Measurements from ENCODE around the gene MXRA8.
A peak's percentile ranks its signal among the peaks of the same experiment; 100 is the strongest.

Gene MXRA8

GRCh38 chr1:1349256-1350012 is 8.9 kb downstream of the MXRA8 start, which contains the start of gene DVL1:
Gene DVL1 (minus strand): TSS chr1:1349418. CDS start chr1:1349065, 353 bp downstream.
- peak; percentile 94 for DNase-seq (ENCODE audit: low spot score)

- DNase-seq (ENCODE audit: low spot score): no peak
Observed at GRCh38 chr1:1348420-1349255, 9.7 kb downstream of the MXRA8 start.

- DNase-seq (ENCODE audit: low spot score): peak; percentile 43
Observed at GRCh38 chr1:1347663-1348419, 10.5 kb downstream of the MXRA8 start.

GRCh38 chr1:1347026-1347595 is 11.2 kb downstream of the MXRA8 start:
- DNase-seq (ENCODE audit: low spot score): no peak

GRCh38 chr1:1346501-1346890 is 11.9 kb downstream of the MXRA8 start:
- DNase-seq (ENCODE audit: low spot score): no peak

- no peak for DNase-seq (ENCODE audit: low spot score)
Observed at GRCh38 chr1:1345860-1346500, 12.4 kb downstream of the MXRA8 start.

GRCh38 chr1:1345384-1345783 is 13.0 kb downstream of the MXRA8 start:
- no peak for DNase-seq (ENCODE audit: low spot score)

- peak; percentile 58 for DNase-seq (ENCODE audit: low spot score)
Observed at GRCh38 chr1:1344655-1345361, 13.5 kb downstream of the MXRA8 start.

GRCh38 chr1:1343811-1344421 is 14.4 kb downstream of the MXRA8 start:
- no peak for DNase-seq (ENCODE audit: low spot score)

GRCh38 chr1:1342584-1343115 is 15.7 kb downstream of the MXRA8 start:
- no peak for DNase-seq (ENCODE audit: low spot score)

- DNase-seq (ENCODE audit: low spot score): no peak
Observed at GRCh38 chr1:1342061-1342562, 16.2 kb downstream of the MXRA8 start.

- no peak for DNase-seq (ENCODE audit: low spot score)
Observed at GRCh38 chr1:1341549-1342021, 16.8 kb downstream of the MXRA8 start.

GRCh38 chr1:1340791-1341548 is 17.4 kb downstream of the MXRA8 start:
- no peak for DNase-seq (ENCODE audit: low spot score)

- no peak for DNase-seq (ENCODE audit: low spot score)
Observed at GRCh38 chr1:1340185-1340584, 18.2 kb downstream of the MXRA8 start.

- no peak for DNase-seq (ENCODE audit: low spot score)
Observed at GRCh38 chr1:1338278-1338677, 20.1 kb downstream of the MXRA8 start.

GRCh38 chr1:1337793-1338147 is 20.6 kb downstream of the MXRA8 start:
- peak; percentile 48 for DNase-seq (ENCODE audit: low spot score)

- no peak for DNase-seq (ENCODE audit: low spot score)
Observed at GRCh38 chr1:1336931-1337792, 21.2 kb downstream of the MXRA8 start.

GRCh38 chr1:1336446-1336845 is 21.9 kb downstream of the MXRA8 start:
- no peak for DNase-seq (ENCODE audit: low spot score)

Measured in AG20443 (cell line).